SK-N-SH (cell line): Measurements from ENCODE around the gene ATP2C1. TPM values are rescaled to one million over a fixed set of nuclear protein-coding genes. Genes with fewer than 3 reads are reported as not detected.
"Not testable (repeated sequence)": the region's sequence is repeated elsewhere in the genome, so short reads cannot be mapped to it uniquely, and the experiment has no call there.

Experiments used
- CTCF ChIA-PET: fragments of 300-600, 350-600 bp; formaldehyde crosslinking; extraction: SDS; loops from one replicate; lab custom pipeline; 2021; lab: Yijun Ruan, JAX
- POLR2A ChIA-PET: fragments of 350-600 bp; sonication (Branson Sonifier 250); formaldehyde crosslinking; extraction: SDS; loops from one replicate; lab custom pipeline; 2020; ENCODE audit warnings: antibody characterized with exemption, inconsistent platforms; lab: Yijun Ruan, JAX
- DNase-seq: peaks from one replicate; pipeline ENCODE4 v3.0.0; 2012
- H2AFZ ChIP-seq: fragments of 200-600 bp; sonication (generic); 2 replicates; pipeline ENCODE4 v1.8.1; 2016; ENCODE audit warnings: antibody characterized with exemption, mild to moderate bottlenecking, low read depth
- H3F3A ChIP-seq: fragments of 200-600 bp; sonication (generic); replicated peaks from 2 replicates; pipeline ENCODE3; 2016; ENCODE audit warnings: antibody characterized with exemption, mild to moderate bottlenecking; ENCODE audit not compliant: insufficient read depth
- H3K27ac ChIP-seq, 2 experiments: fragments of 200-500 bp in 1 of 2; fragments of 200-600 bp in 1 of 2; sonication (Bioruptor generic) in 1 of 2; sonication (generic), shearing (Covaris generic) in 1 of 2; 2 replicates each; pipeline versions ENCODE4 v1.5.1 to v1.6.1; 2014 to 2016; ENCODE audit warnings: low read depth in 2 of 2, inconsistent platforms in 1 of 2, low read length in 1 of 2, mild to moderate bottlenecking in 1 of 2, mixed read lengths in 1 of 2
- H3K27me3 ChIP-seq: fragments of 200-600 bp; sonication (generic), shearing (Covaris generic); 2 replicates; pipeline ENCODE4 v1.6.1; 2016; ENCODE audit warnings: mixed run types; ENCODE audit not compliant: insufficient read depth
- H3K36me3 ChIP-seq, 2 experiments: fragments of 200-500 bp in 1 of 2; fragments of 200-600 bp in 1 of 2; sonication (Bioruptor generic) in 1 of 2; sonication (generic) in 1 of 2; replicated peaks in 1 of 2; 2 replicates each; pipeline versions ENCODE3 to v1.5.1; 2014 to 2016; ENCODE audit warnings: low read length in 1 of 2, mild to moderate bottlenecking in 1 of 2; ENCODE audit not compliant: insufficient read depth in 2 of 2, control insufficient read depth in 1 of 2
- H3K4me1 ChIP-seq, 2 experiments: fragments of 200-500 bp in 1 of 2; fragments of 200-600 bp in 1 of 2; sonication (Bioruptor generic) in 1 of 2; sonication (generic), shearing (Covaris generic) in 1 of 2; 2 replicates each; pipeline versions ENCODE4 v1.5.1 to v1.6.1; 2014 to 2016; ENCODE audit warnings: low read depth in 1 of 2, low read length in 1 of 2, mixed run types in 1 of 2; ENCODE audit not compliant: insufficient read depth in 2 of 2, control insufficient read depth in 1 of 2
- H3K4me2 ChIP-seq: fragments of 200-600 bp; sonication (generic), shearing (Covaris generic); 2 replicates; pipeline ENCODE4 v1.6.1; 2017; ENCODE audit warnings: mixed run types
- H3K4me3 ChIP-seq, 2 experiments: fragments of 200-500 bp in 1 of 2; fragments of 200-600 bp in 1 of 2; sonication (Bioruptor generic) in 1 of 2; sonication (generic), shearing (Covaris generic) in 1 of 2; 2 replicates each; pipeline versions ENCODE4 v1.5.1 to v1.8.1; 2014 to 2016; ENCODE audit warnings: low read depth in 2 of 2, inconsistent platforms in 1 of 2, low read length in 1 of 2, mild to moderate bottlenecking in 1 of 2, mixed read lengths in 1 of 2, moderate library complexity in 1 of 2
- H3K79me2 ChIP-seq: fragments of 200-600 bp; sonication (generic); 2 replicates; pipeline ENCODE4 v1.8.1; 2017; ENCODE audit warnings: mild to moderate bottlenecking; ENCODE audit not compliant: insufficient read depth
- H3K9ac ChIP-seq: fragments of 200-600 bp; sonication (generic); 2 replicates; pipeline ENCODE4 v1.6.1; 2017; ENCODE audit warnings: mixed run types
- H3K9me2 ChIP-seq: fragments of 200-600 bp; sonication (generic); 2 replicates; pipeline ENCODE4 v1.6.1; 2017; ENCODE audit warnings: mixed run types
- H3K9me3 ChIP-seq: fragments of 200-600 bp; sonication (generic); 2 replicates; pipeline ENCODE4 v1.6.1; 2017; ENCODE audit warnings: mixed run types, mild to moderate bottlenecking, moderate library complexity
- H4K20me1 ChIP-seq: fragments of 200-600 bp; sonication (generic); 2 replicates; pipeline ENCODE4 v1.6.1; 2017; ENCODE audit warnings: mild to moderate bottlenecking, mixed run types; ENCODE audit not compliant: insufficient read depth
- ELF1 ChIP-seq: IDR thresholded peaks from 2 replicates; pipeline ENCODE4 v1.4.0; 2012
- FOSL2 ChIP-seq: IDR thresholded peaks from 2 replicates; pipeline ENCODE4 v1.4.0; 2012; ENCODE audit warnings: low read depth, mild to moderate bottlenecking, moderate library complexity, borderline replicate concordance
- MXI1 ChIP-seq: IDR thresholded peaks from 2 replicates; pipeline ENCODE4 v1.6.1; 2012; ENCODE audit warnings: mild to moderate bottlenecking, low read depth, low read length, improper control_type of control experiment
- NFIC ChIP-seq: IDR thresholded peaks from 2 replicates; pipeline ENCODE4 v1.4.0; 2012; ENCODE audit warnings: borderline replicate concordance
- SMC3 ChIP-seq: IDR thresholded peaks from 2 replicates; pipeline ENCODE4 v1.6.1; 2012; ENCODE audit warnings: low read depth, low read length, improper control_type of control experiment
- TEAD4 ChIP-seq: IDR thresholded peaks from 2 replicates; pipeline ENCODE4 v1.4.0; 2012; ENCODE audit warnings: mild to moderate bottlenecking, borderline replicate concordance; ENCODE audit not compliant: insufficient read depth
- WGBS: methylation state at CpG from one replicate; pipeline ENCODE4 v1.1.6; 2017; ENCODE audit warnings: low lambda C conversion rate; 5-methylcytosine and 5-hydroxymethylcytosine counted together
- polyA plus RNA-seq, 3 experiments: library from polyadenylated mRNA; depleted of rRNA; stranded (reverse); fragments of >200 nt; gene quantifications; 2 replicates each; pipeline ENCODE4 v1.2.3, GENCODE V29; 2012
- TF ChIP-seq, protein P1 (sequence below): IDR thresholded peaks from 2 replicates; pipeline ENCODE4 v1.6.1; 2012; ENCODE audit warnings: mild to moderate bottlenecking, low read depth, low read length, moderate library complexity
- TF ChIP-seq, protein P2 (sequence below): fragments of 150-350 bp; IDR thresholded peaks from 2 replicates; pipeline ENCODE4 v1.6.1; 2016; ENCODE audit warnings: mild to moderate bottlenecking, low read depth, low read length
- TF ChIP-seq, protein P3 (sequence below): IDR thresholded peaks from 2 replicates; pipeline ENCODE4 v1.4.0; 2012; ENCODE audit warnings: low read depth
- TF ChIP-seq, protein P4 (sequence below): IDR thresholded peaks from 2 replicates; pipeline ENCODE4 v1.4.0; 2012; ENCODE audit warnings: low read depth, borderline replicate concordance
- TF ChIP-seq, protein P5 (sequence below): IDR thresholded peaks from 2 replicates; pipeline ENCODE4; 2012

The ATP2C1 gene
- polyA plus RNA-seq, 1 of the 3 experiments (the other 2 are of a cell fraction) = 35.6 TPM

DNA sequence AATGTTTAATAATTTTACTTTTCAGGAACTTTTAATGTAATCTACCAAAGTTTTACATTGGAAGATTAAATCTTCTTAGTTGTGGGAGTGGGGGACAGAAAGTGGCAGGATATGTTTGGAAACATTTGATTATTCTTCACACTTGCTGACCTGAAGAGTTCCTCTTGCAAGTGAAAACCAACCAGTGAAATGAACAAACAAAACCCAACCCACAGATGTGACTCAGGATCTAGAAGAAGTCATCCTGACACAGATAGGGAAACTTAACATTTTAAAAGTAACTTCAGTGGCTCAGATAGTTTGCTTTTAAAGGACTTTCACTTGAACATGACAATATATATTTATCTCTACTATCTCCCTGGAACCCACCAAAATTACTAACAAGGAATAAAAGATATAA, 77.3 kb downstream of the ATP2C1 start (continued):
- TF ChIP-seq, protein P1, sequence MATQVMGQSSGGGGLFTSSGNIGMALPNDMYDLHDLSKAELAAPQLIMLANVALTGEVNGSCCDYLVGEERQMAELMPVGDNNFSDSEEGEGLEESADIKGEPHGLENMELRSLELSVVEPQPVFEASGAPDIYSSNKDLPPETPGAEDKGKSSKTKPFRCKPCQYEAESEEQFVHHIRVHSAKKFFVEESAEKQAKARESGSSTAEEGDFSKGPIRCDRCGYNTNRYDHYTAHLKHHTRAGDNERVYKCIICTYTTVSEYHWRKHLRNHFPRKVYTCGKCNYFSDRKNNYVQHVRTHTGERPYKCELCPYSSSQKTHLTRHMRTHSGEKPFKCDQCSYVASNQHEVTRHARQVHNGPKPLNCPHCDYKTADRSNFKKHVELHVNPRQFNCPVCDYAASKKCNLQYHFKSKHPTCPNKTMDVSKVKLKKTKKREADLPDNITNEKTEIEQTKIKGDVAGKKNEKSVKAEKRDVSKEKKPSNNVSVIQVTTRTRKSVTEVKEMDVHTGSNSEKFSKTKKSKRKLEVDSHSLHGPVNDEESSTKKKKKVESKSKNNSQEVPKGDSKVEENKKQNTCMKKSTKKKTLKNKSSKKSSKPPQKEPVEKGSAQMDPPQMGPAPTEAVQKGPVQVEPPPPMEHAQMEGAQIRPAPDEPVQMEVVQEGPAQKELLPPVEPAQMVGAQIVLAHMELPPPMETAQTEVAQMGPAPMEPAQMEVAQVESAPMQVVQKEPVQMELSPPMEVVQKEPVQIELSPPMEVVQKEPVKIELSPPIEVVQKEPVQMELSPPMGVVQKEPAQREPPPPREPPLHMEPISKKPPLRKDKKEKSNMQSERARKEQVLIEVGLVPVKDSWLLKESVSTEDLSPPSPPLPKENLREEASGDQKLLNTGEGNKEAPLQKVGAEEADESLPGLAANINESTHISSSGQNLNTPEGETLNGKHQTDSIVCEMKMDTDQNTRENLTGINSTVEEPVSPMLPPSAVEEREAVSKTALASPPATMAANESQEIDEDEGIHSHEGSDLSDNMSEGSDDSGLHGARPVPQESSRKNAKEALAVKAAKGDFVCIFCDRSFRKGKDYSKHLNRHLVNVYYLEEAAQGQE = no peak
- TF ChIP-seq SMC3 (no peak), MXI1 (no peak), NFIC (no peak), FOSL2 (no peak), ELF1 (no peak), TEAD4 (no peak)
- TF ChIP-seq, protein P2, sequence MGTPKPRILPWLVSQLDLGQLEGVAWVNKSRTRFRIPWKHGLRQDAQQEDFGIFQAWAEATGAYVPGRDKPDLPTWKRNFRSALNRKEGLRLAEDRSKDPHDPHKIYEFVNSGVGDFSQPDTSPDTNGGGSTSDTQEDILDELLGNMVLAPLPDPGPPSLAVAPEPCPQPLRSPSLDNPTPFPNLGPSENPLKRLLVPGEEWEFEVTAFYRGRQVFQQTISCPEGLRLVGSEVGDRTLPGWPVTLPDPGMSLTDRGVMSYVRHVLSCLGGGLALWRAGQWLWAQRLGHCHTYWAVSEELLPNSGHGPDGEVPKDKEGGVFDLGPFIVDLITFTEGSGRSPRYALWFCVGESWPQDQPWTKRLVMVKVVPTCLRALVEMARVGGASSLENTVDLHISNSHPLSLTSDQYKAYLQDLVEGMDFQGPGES = no peak
- TF ChIP-seq, protein P3, sequence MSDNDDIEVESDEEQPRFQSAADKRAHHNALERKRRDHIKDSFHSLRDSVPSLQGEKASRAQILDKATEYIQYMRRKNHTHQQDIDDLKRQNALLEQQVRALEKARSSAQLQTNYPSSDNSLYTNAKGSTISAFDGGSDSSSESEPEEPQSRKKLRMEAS = no peak
- TF ChIP-seq, protein P4, sequence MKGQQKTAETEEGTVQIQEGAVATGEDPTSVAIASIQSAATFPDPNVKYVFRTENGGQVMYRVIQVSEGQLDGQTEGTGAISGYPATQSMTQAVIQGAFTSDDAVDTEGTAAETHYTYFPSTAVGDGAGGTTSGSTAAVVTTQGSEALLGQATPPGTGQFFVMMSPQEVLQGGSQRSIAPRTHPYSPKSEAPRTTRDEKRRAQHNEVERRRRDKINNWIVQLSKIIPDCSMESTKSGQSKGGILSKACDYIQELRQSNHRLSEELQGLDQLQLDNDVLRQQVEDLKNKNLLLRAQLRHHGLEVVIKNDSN = no peak
- TF ChIP-seq, protein P5, sequence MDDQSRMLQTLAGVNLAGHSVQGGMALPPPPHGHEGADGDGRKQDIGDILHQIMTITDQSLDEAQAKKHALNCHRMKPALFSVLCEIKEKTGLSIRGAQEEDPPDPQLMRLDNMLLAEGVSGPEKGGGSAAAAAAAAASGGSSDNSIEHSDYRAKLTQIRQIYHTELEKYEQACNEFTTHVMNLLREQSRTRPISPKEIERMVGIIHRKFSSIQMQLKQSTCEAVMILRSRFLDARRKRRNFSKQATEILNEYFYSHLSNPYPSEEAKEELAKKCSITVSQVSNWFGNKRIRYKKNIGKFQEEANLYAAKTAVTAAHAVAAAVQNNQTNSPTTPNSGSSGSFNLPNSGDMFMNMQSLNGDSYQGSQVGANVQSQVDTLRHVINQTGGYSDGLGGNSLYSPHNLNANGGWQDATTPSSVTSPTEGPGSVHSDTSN = no peak

DNA sequence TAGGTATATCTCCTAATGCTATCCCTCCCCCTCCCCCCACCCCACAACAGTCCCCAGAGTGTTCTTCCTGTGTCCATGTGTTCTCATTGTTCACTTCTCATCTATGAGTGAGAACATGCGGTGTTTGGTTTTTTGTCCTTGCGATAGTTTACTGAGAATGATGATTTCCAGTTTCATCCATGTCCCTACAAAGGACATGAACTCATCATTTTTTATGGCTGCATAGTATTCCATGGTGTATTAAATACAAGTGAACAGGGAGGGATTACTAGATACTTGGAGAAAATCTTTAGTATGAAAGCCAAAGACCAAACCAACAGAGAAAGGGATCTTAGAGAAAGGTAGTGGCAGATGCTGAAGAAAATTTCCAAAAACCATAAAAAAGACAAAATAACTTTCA, 78.7 kb downstream of the ATP2C1 start:
- H3K27ac ChIP-seq, H3K4me3 ChIP-seq, H3K9me3 ChIP-seq, POLR2A ChIA-PET, H3K9ac ChIP-seq, H3K79me2 ChIP-seq, H3K4me1 ChIP-seq, H2AFZ ChIP-seq, H3K4me2 ChIP-seq, CTCF ChIA-PET, H3K27me3 ChIP-seq, H4K20me1 ChIP-seq, DNase-seq, H3K9me2 ChIP-seq: not testable (repeated sequence)
- peaks cover 13% of the 10 kb centered on the region for H3F3A ChIP-seq
- peaks cover 31 to 54% of the 10 kb centered on the region in 2 experiments for H3K36me3 ChIP-seq
- 96% methylated on average over 2 of the region's 2 CpGs for WGBS
